ENCODE results near the gene USP6.
"Not testable (repeated sequence)": the region's sequence is repeated elsewhere in the genome, so short reads cannot be mapped to it uniquely, and the experiment has no call there.

Gene USP6

GRCh38 chr17:5135131-5135712 is 19.4 kb downstream of the USP6 start:
- H3K9me3 ChIP-seq (ENCODE audit: control insufficient read depth in 5 of 5, low read length in 5 of 5); H3K27ac ChIP-seq (ENCODE audit: low read depth, low read length); H3K4me1 ChIP-seq (ENCODE audit: control insufficient read depth in 5 of 5, insufficient read depth in 5 of 5, low read length in 5 of 5); H3K4me3 ChIP-seq (ENCODE audit: low read depth in 1 of 5, low read length in 5 of 5); H3K36me3 ChIP-seq (ENCODE audit: control insufficient read depth in 5 of 5, insufficient read depth in 5 of 5, low read length in 5 of 5); H3K9ac ChIP-seq (ENCODE audit: low read length in 5 of 5); H3K27me3 ChIP-seq (ENCODE audit: control insufficient read depth in 5 of 5, insufficient read depth in 4 of 5, low read length in 5 of 5): not testable (repeated sequence)

GRCh38 chr17:5135726-5136579 is 20.1 kb downstream of the USP6 start:
- Histone ChIP-seq H3K4me1 (ENCODE audit: control insufficient read depth in 5 of 5, insufficient read depth in 5 of 5, low read length in 5 of 5) (peaks cover 0 to 5% (median 0%) of the 10 kb centered on the region in 5 donors), H3K27ac (ENCODE audit: low read depth, low read length) (no peak overlapping the region)

GRCh38 chr17:5136580-5137412 is 21.0 kb downstream of the USP6 start:
- not testable (repeated sequence) for H3K4me1 ChIP-seq (ENCODE audit: control insufficient read depth in 5 of 5, insufficient read depth in 5 of 5, low read length in 5 of 5); H3K36me3 ChIP-seq (ENCODE audit: control insufficient read depth in 5 of 5, insufficient read depth in 5 of 5, low read length in 5 of 5); H3K9ac ChIP-seq (ENCODE audit: low read length in 5 of 5); H3K27ac ChIP-seq (ENCODE audit: low read depth, low read length); H3K9me3 ChIP-seq (ENCODE audit: control insufficient read depth in 5 of 5, low read length in 5 of 5); H3K4me3 ChIP-seq (ENCODE audit: low read depth in 1 of 5, low read length in 5 of 5); H3K27me3 ChIP-seq (ENCODE audit: control insufficient read depth in 5 of 5, insufficient read depth in 4 of 5, low read length in 5 of 5)

More at GRCh38 chr17:5135726-5136579, 20.1 kb downstream of the USP6 start:
- no peaks in the 10 kb centered on the region for H3K27me3 ChIP-seq (ENCODE audit: control insufficient read depth in 5 of 5, insufficient read depth in 4 of 5, low read length in 5 of 5)
- no peaks in the 10 kb centered on the region for H3K36me3 ChIP-seq (ENCODE audit: control insufficient read depth in 5 of 5, insufficient read depth in 5 of 5, low read length in 5 of 5)
- H3K9ac ChIP-seq (ENCODE audit: low read length in 5 of 5): no peak overlapping the region
- no peaks in the 10 kb centered on the region for H3K9me3 ChIP-seq (ENCODE audit: control insufficient read depth in 5 of 5, low read length in 5 of 5)
- H3K4me3 ChIP-seq (ENCODE audit: low read depth in 1 of 5, low read length in 5 of 5): no peak overlapping the region

- H3K4me3 ChIP-seq (ENCODE audit: low read depth in 1 of 5, low read length in 5 of 5); H3K9ac ChIP-seq (ENCODE audit: low read length in 5 of 5); H3K36me3 ChIP-seq (ENCODE audit: control insufficient read depth in 5 of 5, insufficient read depth in 5 of 5, low read length in 5 of 5); H3K27me3 ChIP-seq (ENCODE audit: control insufficient read depth in 5 of 5, insufficient read depth in 4 of 5, low read length in 5 of 5); H3K27ac ChIP-seq (ENCODE audit: low read depth, low read length); H3K4me1 ChIP-seq (ENCODE audit: control insufficient read depth in 5 of 5, insufficient read depth in 5 of 5, low read length in 5 of 5); H3K9me3 ChIP-seq (ENCODE audit: control insufficient read depth in 5 of 5, low read length in 5 of 5): not testable (repeated sequence)
Observed at GRCh38 chr17:5137511-5138197, 21.8 kb downstream of the USP6 start.

- not testable (repeated sequence) for H3K36me3 ChIP-seq (ENCODE audit: control insufficient read depth in 5 of 5, insufficient read depth in 5 of 5, low read length in 5 of 5); H3K4me3 ChIP-seq (ENCODE audit: low read depth in 1 of 5, low read length in 5 of 5); H3K9me3 ChIP-seq (ENCODE audit: control insufficient read depth in 5 of 5, low read length in 5 of 5); H3K27me3 ChIP-seq (ENCODE audit: control insufficient read depth in 5 of 5, insufficient read depth in 4 of 5, low read length in 5 of 5); H3K27ac ChIP-seq (ENCODE audit: low read depth, low read length); H3K9ac ChIP-seq (ENCODE audit: low read length in 5 of 5); H3K4me1 ChIP-seq (ENCODE audit: control insufficient read depth in 5 of 5, insufficient read depth in 5 of 5, low read length in 5 of 5)
Observed at GRCh38 chr17:5138198-5138544, 22.3 kb downstream of the USP6 start.

- Histone ChIP-seq H3K9ac (ENCODE audit: low read length in 5 of 5) (no peak overlapping the region), H3K4me3 (ENCODE audit: low read depth in 1 of 5, low read length in 5 of 5) (no peak overlapping the region)
Observed at GRCh38 chr17:5138616-5139457, 23.0 kb downstream of the USP6 start.

GRCh38 chr17:5139458-5139732 is 23.6 kb downstream of the USP6 start:
- Histone ChIP-seq H3K9ac (ENCODE audit: low read length in 5 of 5) (no peak overlapping the region), H3K4me1 (ENCODE audit: control insufficient read depth in 5 of 5, insufficient read depth in 5 of 5, low read length in 5 of 5) (no peaks in the 10 kb centered on the region), H3K36me3 (ENCODE audit: control insufficient read depth in 5 of 5, insufficient read depth in 5 of 5, low read length in 5 of 5) (no peaks in the 10 kb centered on the region), H3K4me3 (ENCODE audit: low read depth in 1 of 5, low read length in 5 of 5) (no peak overlapping the region), H3K9me3 (ENCODE audit: control insufficient read depth in 5 of 5, low read length in 5 of 5) (no peaks in the 10 kb centered on the region), H3K27me3 (ENCODE audit: control insufficient read depth in 5 of 5, insufficient read depth in 4 of 5, low read length in 5 of 5) (no peaks in the 10 kb centered on the region), H3K27ac (ENCODE audit: low read depth, low read length) (no peak overlapping the region)

More at GRCh38 chr17:5138616-5139457, 23.0 kb downstream of the USP6 start:
- no peaks in the 10 kb centered on the region for H3K9me3 ChIP-seq (ENCODE audit: control insufficient read depth in 5 of 5, low read length in 5 of 5)
- no peak overlapping the region for H3K27ac ChIP-seq (ENCODE audit: low read depth, low read length)
- no peaks in the 10 kb centered on the region for H3K36me3 ChIP-seq (ENCODE audit: control insufficient read depth in 5 of 5, insufficient read depth in 5 of 5, low read length in 5 of 5)
- H3K4me1 ChIP-seq (ENCODE audit: control insufficient read depth in 5 of 5, insufficient read depth in 5 of 5, low read length in 5 of 5): no peaks in the 10 kb centered on the region
- no peaks in the 10 kb centered on the region for H3K27me3 ChIP-seq (ENCODE audit: control insufficient read depth in 5 of 5, insufficient read depth in 4 of 5, low read length in 5 of 5)

- not testable (repeated sequence) for H3K36me3 ChIP-seq (ENCODE audit: control insufficient read depth in 5 of 5, insufficient read depth in 5 of 5, low read length in 5 of 5)
Observed at GRCh38 chr17:5142877-5143276, 27.0 kb downstream of the USP6 start.

GRCh38 chr17:5146122-5146521 is 30.3 kb downstream of the USP6 start:
- H3K27ac ChIP-seq (ENCODE audit: low read depth, low read length); H3K4me1 ChIP-seq (ENCODE audit: control insufficient read depth in 5 of 5, insufficient read depth in 5 of 5, low read length in 5 of 5); H3K27me3 ChIP-seq (ENCODE audit: control insufficient read depth in 5 of 5, insufficient read depth in 4 of 5, low read length in 5 of 5); H3K4me3 ChIP-seq (ENCODE audit: low read depth in 1 of 5, low read length in 5 of 5); H3K36me3 ChIP-seq (ENCODE audit: control insufficient read depth in 5 of 5, insufficient read depth in 5 of 5, low read length in 5 of 5); H3K9ac ChIP-seq (ENCODE audit: low read length in 5 of 5); H3K9me3 ChIP-seq (ENCODE audit: control insufficient read depth in 5 of 5, low read length in 5 of 5): not testable (repeated sequence)

More at GRCh38 chr17:5142877-5143276, 27.0 kb downstream of the USP6 start:
- H3K27me3 ChIP-seq (ENCODE audit: control insufficient read depth in 5 of 5, insufficient read depth in 4 of 5, low read length in 5 of 5); H3K9me3 ChIP-seq (ENCODE audit: control insufficient read depth in 5 of 5, low read length in 5 of 5); H3K4me3 ChIP-seq (ENCODE audit: low read depth in 1 of 5, low read length in 5 of 5); H3K4me1 ChIP-seq (ENCODE audit: control insufficient read depth in 5 of 5, insufficient read depth in 5 of 5, low read length in 5 of 5); H3K27ac ChIP-seq (ENCODE audit: low read depth, low read length); H3K9ac ChIP-seq (ENCODE audit: low read length in 5 of 5): not testable (repeated sequence)
